GM21576 (cell line): ENCODE results near the gene JAG2.

Experiments used
- ATAC-seq: cut with Tn5 transposase; IDR thresholded peaks from one replicate; pipeline ENCODE4 v1.9.1; 2021; ENCODE audit warnings: mild to moderate bottlenecking, moderate library complexity; ENCODE audit not compliant: unreplicated experiment

JAG2 gene

DNA sequence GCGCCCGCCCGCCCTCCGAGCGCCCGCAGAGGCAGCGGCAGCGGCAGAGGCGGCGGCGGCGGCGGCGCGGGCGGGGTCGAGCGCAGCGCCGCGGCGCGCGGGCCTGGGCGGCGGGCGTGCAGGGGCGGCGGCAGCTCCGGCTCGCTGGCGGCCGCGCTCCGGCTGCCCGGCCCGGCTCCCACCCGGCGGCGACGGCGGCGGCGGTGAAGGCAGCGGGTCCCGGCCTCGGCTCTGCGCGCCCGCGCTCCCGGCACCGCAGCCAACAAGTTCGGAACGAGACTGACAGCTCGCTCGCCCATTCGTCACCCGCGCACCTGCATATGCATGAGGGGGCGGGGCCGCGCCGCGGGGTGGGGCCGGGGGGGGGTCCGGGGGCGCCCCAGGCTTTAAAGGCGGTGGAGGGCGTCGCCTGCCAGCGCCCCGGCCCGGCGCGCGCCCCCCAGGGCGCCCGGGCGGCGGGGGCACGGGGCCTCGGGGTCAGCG lies at the start of gene JAG2:
Gene JAG2 (minus strand): TSS at position 281 of the 483 bp plus-strand sequence. CDS start 356 bp downstream, outside the sequence.
- ATAC-seq: no peak

DNA sequence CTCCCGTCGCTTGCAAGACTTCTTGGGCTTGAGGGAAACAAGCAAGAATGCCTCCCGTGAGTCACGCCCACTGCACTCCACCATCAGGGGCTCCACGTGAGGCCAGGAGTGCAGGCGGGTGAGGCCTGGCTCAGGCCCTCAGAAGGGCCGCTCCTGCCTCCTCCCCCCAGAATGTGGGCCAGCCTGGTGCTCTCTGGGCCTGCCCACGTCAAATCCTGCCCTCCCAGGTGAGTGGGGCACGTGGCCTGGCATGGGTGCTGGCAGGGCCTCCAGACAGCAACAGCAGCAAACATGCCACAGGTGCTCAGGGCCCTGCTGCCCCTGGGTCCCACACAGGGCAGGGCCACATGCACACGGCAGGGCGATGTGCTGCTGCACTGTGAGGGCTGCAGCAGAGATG lies 49.2 kb upstream of the JAG2 start:
- ATAC-seq: no peak

GRCh38 chr14:105216490-105217247 lies 48.1 kb upstream of the JAG2 start:
- ATAC-seq: no peak

DNA sequence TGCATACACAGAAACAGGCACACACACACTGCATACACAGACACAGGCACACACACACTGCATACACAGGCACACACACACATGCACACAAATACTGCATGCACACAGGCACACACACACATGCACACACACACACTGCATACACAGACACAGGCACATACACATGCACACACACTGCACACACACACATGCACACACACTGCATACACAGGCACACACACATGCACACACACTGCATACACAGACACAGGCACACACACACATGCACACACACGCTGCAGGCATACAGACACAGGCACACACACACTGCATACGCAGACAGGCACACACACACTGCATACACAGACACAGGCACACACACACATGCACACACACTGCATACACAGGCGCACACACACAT lies 47.0 kb upstream of the JAG2 start:
- ATAC-seq: no peak

DNA sequence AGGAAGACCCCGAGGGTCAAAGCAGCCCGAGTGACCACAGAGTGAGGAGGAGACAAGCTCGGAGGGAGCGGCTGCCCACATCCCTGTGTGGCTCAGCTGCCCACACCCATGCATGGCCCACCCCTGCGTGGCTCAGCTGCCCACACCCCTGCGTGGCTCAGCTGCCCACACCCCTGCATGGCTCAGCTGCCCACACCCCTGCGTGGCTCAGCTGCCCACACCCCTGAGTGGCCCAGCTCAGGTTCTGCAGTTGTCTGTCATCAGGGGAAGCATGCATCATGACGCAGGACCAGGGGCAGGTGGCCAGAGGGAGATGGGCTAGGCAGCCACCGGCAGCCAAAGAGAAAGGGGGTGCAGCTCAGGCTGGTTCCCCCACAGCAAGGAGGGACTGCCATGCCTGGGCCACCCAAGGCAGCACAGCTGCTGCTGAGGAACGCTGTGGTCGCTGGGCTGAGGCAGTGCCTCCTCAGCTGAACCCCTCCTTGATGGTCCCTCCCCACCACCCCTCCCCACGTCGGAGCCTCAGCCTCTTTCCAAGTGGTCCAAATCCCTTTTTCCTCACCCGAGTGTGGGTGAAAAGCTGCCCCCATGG lies 45.8 kb upstream of the JAG2 start:
- ATAC-seq: no peak

GRCh38 chr14:105213361-105213760 lies 44.8 kb upstream of the JAG2 start:
- no peak for ATAC-seq

DNA sequence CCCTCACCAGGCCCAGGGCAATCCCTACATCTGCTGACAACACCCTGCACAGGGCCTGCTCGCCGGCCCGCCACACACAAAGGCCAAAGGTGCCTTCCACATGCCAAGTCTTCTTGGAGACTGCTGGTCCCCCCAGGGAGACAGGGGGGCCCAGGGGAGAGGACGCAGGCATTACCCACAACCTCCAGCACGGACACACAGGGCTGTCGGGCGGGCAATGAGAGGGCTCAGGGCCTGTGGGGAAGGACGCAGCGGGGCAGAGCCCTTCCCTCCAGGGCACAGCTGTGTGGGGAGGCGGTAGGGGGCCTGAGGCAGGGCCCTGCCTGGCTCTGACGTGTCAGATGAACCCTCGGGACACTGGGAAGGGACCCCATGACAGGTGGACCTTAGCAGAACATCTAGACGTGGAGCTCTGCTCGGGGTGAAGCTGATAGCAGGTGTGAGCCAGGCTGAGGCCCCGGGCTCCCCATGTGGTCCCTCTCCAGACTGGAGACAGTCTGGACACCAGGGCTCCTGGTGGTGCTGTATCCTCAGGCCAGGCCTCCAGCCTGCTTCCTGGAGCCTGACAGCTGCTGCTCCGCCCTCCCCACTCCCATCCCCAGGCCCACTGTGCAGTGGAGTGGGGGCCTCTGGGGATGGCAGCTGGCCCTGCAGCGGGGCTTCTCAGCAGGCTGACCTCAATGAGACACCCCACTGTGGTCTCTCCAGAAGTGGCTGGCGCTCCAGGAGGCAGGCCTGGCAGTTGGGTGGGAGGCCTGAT lies 44.1 kb upstream of the JAG2 start:
- ATAC-seq: no peak

GRCh38 chr14:105211758-105212089 lies 43.1 kb upstream of the JAG2 start:
- no peak for ATAC-seq

GRCh38 chr14:105211086-105211757 lies 42.6 kb upstream of the JAG2 start:
- ATAC-seq: no peak

GRCh38 chr14:105210266-105211025 lies 41.9 kb upstream of the JAG2 start:
- ATAC-seq: no peak

- ATAC-seq: no peak
Observed at GRCh38 chr14:105209646-105210045, 41.1 kb upstream of the JAG2 start.

DNA sequence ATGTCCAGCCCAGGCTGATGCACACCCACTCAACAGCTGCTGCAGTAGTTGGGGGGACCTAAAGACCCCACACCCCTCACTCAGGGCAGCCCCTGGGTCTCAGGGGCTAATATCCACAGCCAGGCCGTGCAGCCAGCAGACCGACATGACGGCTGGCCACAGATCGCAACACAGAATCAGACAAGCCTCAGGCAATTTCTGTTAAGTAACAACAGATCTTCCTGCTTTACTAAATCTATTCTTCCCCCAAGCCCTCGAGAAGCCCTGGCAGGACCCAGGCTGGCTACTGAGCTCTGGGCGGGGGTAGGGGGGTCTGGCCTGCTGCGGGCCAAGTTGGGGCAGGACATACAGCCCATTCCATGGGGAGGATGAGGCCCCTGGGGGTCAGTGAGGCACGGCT lies 40.5 kb upstream of the JAG2 start:
- no peak for ATAC-seq

GRCh38 chr14:105208738-105209075 lies 40.1 kb upstream of the JAG2 start:
- no peak for ATAC-seq

DNA sequence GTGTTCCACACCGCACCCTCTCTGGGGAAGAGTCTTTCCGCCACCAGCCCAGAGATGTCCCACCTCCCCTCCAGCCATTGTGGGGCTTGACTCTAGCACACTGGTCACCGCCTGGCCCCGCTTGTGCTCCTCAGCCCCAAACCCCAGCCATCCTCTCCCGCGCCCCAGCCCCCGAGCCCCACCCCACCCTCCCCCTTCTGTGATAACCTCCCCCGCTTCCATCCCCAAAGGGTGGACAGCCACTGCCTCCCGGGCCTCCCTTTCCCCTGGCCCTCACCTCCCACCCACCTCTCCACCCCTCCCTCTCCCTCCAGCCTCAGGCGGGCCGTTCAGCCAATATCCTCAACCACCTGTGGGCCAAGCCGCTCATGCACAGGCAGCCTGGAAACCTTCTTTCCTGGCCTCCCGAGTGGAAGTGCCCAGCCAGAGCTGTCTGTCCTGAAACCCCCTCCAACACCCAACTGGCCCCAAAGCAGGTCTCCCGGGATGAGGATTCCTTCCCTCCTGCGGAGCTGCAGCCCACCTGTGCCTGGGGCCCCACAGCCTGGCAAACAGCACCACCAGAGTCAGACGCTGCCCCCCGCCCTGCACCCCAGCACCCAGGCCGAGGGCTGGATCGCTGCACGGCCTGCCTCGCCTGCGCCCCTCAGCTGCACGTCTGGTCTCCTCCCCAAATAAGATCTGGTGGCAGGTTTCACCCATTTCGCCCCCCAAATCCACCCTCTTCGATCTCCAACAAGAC lies 39.6 kb upstream of the JAG2 start:
- no peak for ATAC-seq

DNA sequence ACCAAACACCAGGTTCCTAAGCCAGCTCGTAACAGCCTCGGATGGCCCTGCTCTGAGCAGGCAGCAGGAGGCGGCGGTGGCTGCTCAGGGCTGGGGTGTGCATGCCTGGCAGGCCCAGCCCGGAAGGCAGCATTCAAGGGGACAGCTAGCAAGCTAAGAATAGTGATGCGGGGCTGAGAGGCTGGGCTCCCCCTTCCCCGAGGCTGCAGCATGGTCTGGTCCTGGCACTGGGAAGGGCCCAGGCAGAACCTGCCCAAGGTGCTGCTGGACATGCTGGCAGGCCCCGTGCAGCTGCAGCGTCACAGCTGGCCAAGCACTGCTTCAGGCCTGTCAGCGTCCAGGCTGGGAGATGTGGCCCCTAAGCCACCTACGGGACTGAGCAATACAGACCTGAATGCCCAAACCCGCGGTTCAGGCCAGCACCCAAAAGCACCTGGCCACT lies 38.9 kb upstream of the JAG2 start:
- ATAC-seq: no peak

- ATAC-seq: no peak
Observed at GRCh38 chr14:105206873-105207272, 38.3 kb upstream of the JAG2 start.

DNA sequence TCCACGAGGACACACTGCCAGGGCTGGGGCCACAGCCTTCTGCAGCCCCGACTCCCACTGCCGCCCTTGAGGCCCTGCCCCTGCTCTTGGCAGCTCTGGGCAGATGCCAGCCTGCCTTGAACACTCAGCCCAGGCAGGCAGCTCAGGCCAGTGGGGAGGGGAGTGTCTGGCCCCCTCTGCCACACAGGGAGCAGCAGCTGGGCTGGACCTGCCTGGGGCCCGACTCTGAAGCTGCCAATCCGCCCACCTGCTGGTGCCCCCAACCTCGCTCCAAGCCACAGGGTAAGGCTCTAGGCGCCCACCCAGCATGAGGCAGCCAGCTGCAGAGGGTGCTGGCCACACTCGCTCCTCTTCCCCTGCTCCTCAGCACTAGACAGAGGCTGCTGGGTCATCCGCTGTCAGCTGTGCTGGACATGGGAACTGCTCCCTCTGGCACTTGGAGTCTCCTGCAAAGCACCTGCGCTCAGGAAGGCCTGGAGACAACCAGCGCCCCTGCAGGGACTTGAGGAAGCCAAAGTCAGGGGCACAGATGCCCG lies 37.2 kb upstream of the JAG2 start:
- ATAC-seq: no peak

DNA sequence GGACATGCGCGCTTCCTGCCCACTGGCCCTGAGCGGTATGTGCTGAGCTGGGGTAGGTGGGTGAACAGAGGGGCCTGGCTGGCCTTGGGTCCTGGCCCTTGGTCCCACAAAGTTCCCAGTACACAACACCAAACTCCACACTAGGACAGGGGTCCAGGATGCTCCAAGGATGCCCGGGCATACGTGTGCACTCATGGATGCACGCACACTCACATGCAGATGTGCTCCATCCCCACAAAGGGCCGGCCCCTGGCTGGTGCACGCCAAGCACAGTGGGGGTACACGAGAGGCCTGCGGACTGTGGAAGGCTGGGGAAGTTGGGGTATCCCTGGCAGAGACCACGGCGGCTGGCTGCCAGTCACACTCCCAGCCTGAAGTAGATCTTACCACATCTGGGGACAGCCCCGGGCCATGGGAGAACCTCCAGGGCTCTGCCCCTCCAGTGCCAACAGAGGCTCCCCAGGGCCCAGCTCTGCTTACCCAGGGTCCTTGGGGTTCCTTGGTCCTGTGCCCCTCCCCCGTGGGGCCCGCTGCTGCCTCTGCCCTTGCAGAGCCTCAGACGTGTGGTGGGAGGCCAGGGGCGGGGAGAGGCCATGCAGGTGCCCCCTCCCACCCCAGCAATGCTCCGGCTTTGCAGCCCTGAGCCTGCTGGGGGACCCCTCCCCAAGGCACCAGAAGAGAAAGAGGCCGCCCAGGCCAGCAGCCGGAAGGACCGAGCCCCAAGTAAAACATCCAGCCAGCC lies 36.5 kb upstream of the JAG2 start:
- no peak for ATAC-seq
